ENCODE measurements around the gene AQP1. TPM values are rescaled to one million over a fixed set of nuclear protein-coding genes. Genes with fewer than 3 reads are reported as not detected.

AQP1 gene
- polyA plus RNA-seq, 2 of the 4 experiments (the other 2 are of a cell fraction) = 0.49 to 0.58 TPM

DNA sequence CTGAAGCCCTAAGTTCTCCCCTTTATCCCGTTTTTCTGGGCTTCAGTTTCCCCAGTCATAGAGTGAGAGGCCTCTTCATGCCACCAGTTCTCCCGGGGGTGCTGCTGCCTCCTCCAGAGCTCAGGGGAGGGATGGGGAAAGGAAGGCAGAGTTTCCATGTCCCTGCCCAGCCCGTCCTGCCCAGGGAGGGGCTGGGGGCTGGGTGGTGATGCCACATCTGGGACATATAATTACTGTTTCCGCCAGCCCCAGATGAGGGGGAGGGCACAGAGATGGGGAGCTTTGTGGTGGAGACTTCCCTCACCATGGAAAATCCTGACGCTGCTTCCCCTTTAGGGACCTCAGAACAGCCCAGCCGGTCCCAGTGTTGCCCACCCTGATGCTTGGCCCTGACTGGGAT is 4.1 kb downstream of the AQP1 start:
- TF ChIP-seq ZSCAN20 (CRISPR knock-in tag; IDR thresholded peaks at IDR 0.05) (no peak), ZC3H11A (IDR thresholded peaks at IDR 0.05) (no peak), ZNF302 (CRISPR knock-in tag; IDR thresholded peaks at IDR 0.05) (no peak), RCOR1 (IDR thresholded peaks at IDR 0.05; ENCODE audit: low read depth, low read length) (no peak), ZFP36 (IDR thresholded peaks at IDR 0.05; ENCODE audit: borderline replicate concordance, partially characterized antibody) (no peak), NFE2L2 (conservative IDR thresholded peaks at IDR 0.05; ENCODE audit: low read length) (no peak), TP53 (CRISPR knock-in tag; IDR thresholded peaks at IDR 0.05) (no peak), TFCP2L1 (CRISPR knock-in tag; IDR thresholded peaks at IDR 0.05) (no peak), POLR2AphosphoS2 (conservative IDR thresholded peaks at IDR 0.05; ENCODE audit: low read length) (no peak), RNF2 (IDR thresholded peaks at IDR 0.05; ENCODE audit: borderline replicate concordance, low read depth) (no peak), KDM5A (IDR thresholded peaks at IDR 0.05) (no peak), CBX2 (IDR thresholded peaks at IDR 0.05; ENCODE audit: borderline replicate concordance, low read depth) (no peak)
- TF ChIP-seq, protein P1, sequence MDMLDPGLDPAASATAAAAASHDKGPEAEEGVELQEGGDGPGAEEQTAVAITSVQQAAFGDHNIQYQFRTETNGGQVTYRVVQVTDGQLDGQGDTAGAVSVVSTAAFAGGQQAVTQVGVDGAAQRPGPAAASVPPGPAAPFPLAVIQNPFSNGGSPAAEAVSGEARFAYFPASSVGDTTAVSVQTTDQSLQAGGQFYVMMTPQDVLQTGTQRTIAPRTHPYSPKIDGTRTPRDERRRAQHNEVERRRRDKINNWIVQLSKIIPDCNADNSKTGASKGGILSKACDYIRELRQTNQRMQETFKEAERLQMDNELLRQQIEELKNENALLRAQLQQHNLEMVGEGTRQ (IDR thresholded peaks at IDR 0.05) = no peak
- TF ChIP-seq, protein P2, sequence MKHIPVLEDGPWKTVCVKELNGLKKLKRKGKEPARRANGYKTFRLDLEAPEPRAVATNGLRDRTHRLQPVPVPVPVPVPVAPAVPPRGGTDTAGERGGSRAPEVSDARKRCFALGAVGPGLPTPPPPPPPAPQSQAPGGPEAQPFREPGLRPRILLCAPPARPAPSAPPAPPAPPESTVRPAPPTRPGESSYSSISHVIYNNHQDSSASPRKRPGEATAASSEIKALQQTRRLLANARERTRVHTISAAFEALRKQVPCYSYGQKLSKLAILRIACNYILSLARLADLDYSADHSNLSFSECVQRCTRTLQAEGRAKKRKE (CRISPR knock-in tag; IDR thresholded peaks at IDR 0.05; ENCODE audit: low read depth) = no peak
- TF ChIP-seq, protein P3, sequence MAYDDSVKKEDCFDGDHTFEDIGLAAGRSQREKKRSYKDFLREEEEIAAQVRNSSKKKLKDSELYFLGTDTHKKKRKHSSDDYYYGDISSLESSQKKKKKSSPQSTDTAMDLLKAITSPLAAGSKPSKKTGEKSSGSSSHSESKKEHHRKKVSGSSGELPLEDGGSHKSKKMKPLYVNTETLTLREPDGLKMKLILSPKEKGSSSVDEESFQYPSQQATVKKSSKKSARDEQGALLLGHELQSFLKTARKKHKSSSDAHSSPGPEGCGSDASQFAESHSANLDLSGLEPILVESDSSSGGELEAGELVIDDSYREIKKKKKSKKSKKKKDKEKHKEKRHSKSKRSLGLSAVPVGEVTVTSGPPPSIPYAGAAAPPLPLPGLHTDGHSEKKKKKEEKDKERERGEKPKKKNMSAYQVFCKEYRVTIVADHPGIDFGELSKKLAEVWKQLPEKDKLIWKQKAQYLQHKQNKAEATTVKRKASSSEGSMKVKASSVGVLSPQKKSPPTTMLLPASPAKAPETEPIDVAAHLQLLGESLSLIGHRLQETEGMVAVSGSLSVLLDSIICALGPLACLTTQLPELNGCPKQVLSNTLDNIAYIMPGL (CRISPR knock-in tag; IDR thresholded peaks at IDR 0.05; ENCODE audit: borderline replicate concordance) = no peak
- TF ChIP-seq, protein P4, sequence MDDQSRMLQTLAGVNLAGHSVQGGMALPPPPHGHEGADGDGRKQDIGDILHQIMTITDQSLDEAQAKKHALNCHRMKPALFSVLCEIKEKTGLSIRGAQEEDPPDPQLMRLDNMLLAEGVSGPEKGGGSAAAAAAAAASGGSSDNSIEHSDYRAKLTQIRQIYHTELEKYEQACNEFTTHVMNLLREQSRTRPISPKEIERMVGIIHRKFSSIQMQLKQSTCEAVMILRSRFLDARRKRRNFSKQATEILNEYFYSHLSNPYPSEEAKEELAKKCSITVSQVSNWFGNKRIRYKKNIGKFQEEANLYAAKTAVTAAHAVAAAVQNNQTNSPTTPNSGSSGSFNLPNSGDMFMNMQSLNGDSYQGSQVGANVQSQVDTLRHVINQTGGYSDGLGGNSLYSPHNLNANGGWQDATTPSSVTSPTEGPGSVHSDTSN (IDR thresholded peaks at IDR 0.05) = no peak
- FAIRE-seq (no peak), ATAC-seq (no peak), DNase-seq (ENCODE audit: low read depth in 1 of 2, low spot score in 1 of 2) (no peak)
- POLR2A ChIA-PET = no interaction called here
- Histone ChIP-seq H3K4me3 (no peak overlapping the region), H3K4me2 (no peak overlapping the region), H3K9me3 (no peaks in the 10 kb centered on the region), H3K27ac (no peak overlapping the region), H3K4me1 (peaks cover 13% of the 10 kb centered on the region; the same call in 2 of the 3 replicates)
- CTCF ChIA-PET = interaction anchor here (1.0 kb wide), 1 partner anchor 23 kb away, joined by 5 read pairs; no protein-coding TSS in a partner anchor
- WGBS (ENCODE audit: missing lambda C conversion rate) = 69% methylated on average over 6 of the region's 6 CpGs

DNA sequence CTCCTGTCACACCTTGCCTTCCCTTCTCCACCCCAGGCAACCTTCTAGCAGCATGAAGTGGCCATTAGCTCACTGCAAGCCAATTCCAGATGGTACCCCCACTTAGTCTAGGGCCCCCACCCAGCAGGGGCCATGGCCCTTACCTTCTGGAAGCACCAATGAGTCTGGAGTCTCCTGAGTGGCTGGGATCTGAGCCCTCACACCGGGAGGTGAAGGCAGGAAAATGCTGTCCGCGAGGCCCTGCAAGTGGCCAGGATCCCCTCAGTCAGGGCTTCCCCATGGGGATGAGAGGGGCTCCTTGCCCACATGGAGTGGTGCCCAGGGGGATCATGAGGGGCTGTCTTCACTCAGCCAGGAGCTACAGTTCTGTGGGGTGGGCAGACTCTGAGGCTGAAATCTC is 4.6 kb downstream of the AQP1 start:
- DNase-seq (ENCODE audit: low read depth in 1 of 2, low spot score in 1 of 2) (no peak), FAIRE-seq (no peak), ATAC-seq (no peak)
- POLR2A ChIA-PET = no interaction called here
- H3K4me2 ChIP-seq = no peak overlapping the region
- WGBS (ENCODE audit: missing lambda C conversion rate) = no CpG with 5 or more reads among the region's 3 CpGs
- no peaks in the 10 kb centered on the region for H3K9me3 ChIP-seq
- H3K27ac ChIP-seq = no peak overlapping the region
- peaks cover 18% of the 10 kb centered on the region for H3K4me1 ChIP-seq
- CTCF ChIA-PET = interaction anchor here (0.9 to 1.0 kb wide), 2 partner anchors 22 to 67 kb away, joined by 3 to 5 read pairs; no protein-coding TSS in a partner anchor
- no peak overlapping the region for H3K4me3 ChIP-seq
- TF ChIP-seq SMC3 (IDR thresholded peaks at IDR 0.05) = no peak
- TF ChIP-seq EP300 (IDR thresholded peaks at IDR 0.05) = no peak
- TF ChIP-seq RFX5 (IDR thresholded peaks at IDR 0.05) = no peak
- no peak for TF ChIP-seq POLR2AphosphoS2 (conservative IDR thresholded peaks at IDR 0.05; ENCODE audit: low read length)
- TF ChIP-seq, protein P5, sequence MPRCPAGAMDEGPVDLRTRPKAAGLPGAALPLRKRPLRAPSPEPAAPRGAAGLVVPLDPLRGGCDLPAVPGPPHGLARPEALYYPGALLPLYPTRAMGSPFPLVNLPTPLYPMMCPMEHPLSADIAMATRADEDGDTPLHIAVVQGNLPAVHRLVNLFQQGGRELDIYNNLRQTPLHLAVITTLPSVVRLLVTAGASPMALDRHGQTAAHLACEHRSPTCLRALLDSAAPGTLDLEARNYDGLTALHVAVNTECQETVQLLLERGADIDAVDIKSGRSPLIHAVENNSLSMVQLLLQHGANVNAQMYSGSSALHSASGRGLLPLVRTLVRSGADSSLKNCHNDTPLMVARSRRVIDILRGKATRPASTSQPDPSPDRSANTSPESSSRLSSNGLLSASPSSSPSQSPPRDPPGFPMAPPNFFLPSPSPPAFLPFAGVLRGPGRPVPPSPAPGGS (IDR thresholded peaks at IDR 0.05) = no peak
- TF ChIP-seq CBX2 (IDR thresholded peaks at IDR 0.05; ENCODE audit: borderline replicate concordance, low read depth) = no peak
- TF ChIP-seq, protein P3 (CRISPR knock-in tag; IDR thresholded peaks at IDR 0.05; ENCODE audit: borderline replicate concordance) = no peak
- TF ChIP-seq FOXS1 (CRISPR knock-in tag; IDR thresholded peaks at IDR 0.05) = no peak
- TF ChIP-seq NFE2L2 (conservative IDR thresholded peaks at IDR 0.05; ENCODE audit: low read length) = no peak
- TF ChIP-seq, protein P6, sequence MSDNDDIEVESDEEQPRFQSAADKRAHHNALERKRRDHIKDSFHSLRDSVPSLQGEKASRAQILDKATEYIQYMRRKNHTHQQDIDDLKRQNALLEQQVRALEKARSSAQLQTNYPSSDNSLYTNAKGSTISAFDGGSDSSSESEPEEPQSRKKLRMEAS (IDR thresholded peaks at IDR 0.05) = no peak
- TF ChIP-seq ZSCAN20 (CRISPR knock-in tag; IDR thresholded peaks at IDR 0.05) = no peak
- TF ChIP-seq, protein P4 (IDR thresholded peaks at IDR 0.05) = no peak
- TF ChIP-seq POLR2A (IDR thresholded peaks at IDR 0.05; ENCODE audit: low read length) = no peak
- TF ChIP-seq, protein P7, sequence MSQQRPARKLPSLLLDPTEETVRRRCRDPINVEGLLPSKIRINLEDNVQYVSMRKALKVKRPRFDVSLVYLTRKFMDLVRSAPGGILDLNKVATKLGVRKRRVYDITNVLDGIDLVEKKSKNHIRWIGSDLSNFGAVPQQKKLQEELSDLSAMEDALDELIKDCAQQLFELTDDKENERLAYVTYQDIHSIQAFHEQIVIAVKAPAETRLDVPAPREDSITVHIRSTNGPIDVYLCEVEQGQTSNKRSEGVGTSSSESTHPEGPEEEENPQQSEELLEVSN (IDR thresholded peaks at IDR 0.05; ENCODE audit: borderline replicate concordance, low read depth) = no peak
- TF ChIP-seq FOSB (CRISPR knock-in tag; IDR thresholded peaks at IDR 0.05) = no peak
- TF ChIP-seq KDM1A (IDR thresholded peaks at IDR 0.05; ENCODE audit: low read depth) = no peak
- TF ChIP-seq NPAS2 (CRISPR knock-in tag; IDR thresholded peaks at IDR 0.05; ENCODE audit: borderline replicate concordance) = no peak
- no peak for TF ChIP-seq KDM5A (IDR thresholded peaks at IDR 0.05)

All from A549 (cell line).